Measurements from ENCODE around the gene LMAN1L.

Gene LMAN1L

GRCh38 chr15:74857671-74858368 is 45.2 kb downstream of the LMAN1L start:
- H3F3A ChIP-seq (ENCODE audit: control insufficient read depth, insufficient read depth), result no peaks in the 10 kb centered on the region
- H3K9me3 ChIP-seq (ENCODE audit: control insufficient read depth, insufficient read depth, low read length), result no peaks in the 10 kb centered on the region
- H4K20me1 ChIP-seq (ENCODE audit: control insufficient read depth, insufficient read depth, low read depth, low read length), result 0 out of 2 replicates have a peak, but pooled peaks cover 2% of the 10 kb centered on the region
- peaks cover 38% of the 10 kb centered on the region for H3K4me1 ChIP-seq (ENCODE audit: control insufficient read depth, low read length)
- H3K4me3 ChIP-seq (ENCODE audit: low read length), result no peak overlapping the region
- H3K9me2 ChIP-seq (replicated peaks; ENCODE audit: control insufficient read depth, low read length), result no peaks in the 10 kb centered on the region
- no peak for TF ChIP-seq EZH2phosphoT487 (IDR thresholded peaks at IDR 0.05; ENCODE audit: borderline replicate concordance, low read length)
- TF ChIP-seq, protein P1, sequence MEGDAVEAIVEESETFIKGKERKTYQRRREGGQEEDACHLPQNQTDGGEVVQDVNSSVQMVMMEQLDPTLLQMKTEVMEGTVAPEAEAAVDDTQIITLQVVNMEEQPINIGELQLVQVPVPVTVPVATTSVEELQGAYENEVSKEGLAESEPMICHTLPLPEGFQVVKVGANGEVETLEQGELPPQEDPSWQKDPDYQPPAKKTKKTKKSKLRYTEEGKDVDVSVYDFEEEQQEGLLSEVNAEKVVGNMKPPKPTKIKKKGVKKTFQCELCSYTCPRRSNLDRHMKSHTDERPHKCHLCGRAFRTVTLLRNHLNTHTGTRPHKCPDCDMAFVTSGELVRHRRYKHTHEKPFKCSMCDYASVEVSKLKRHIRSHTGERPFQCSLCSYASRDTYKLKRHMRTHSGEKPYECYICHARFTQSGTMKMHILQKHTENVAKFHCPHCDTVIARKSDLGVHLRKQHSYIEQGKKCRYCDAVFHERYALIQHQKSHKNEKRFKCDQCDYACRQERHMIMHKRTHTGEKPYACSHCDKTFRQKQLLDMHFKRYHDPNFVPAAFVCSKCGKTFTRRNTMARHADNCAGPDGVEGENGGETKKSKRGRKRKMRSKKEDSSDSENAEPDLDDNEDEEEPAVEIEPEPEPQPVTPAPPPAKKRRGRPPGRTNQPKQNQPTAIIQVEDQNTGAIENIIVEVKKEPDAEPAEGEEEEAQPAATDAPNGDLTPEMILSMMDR (IDR thresholded peaks at IDR 0.05; ENCODE audit: low read depth, low read length, poor library complexity, severe bottlenecking), result no peak
- H3K79me2 ChIP-seq (ENCODE audit: control insufficient read depth, low read length), result peaks cover 42% of the 10 kb centered on the region
- no peak overlapping the region for H3K27ac ChIP-seq (ENCODE audit: low read depth, low read length)
- peaks cover 21% of the 10 kb centered on the region for H3K36me3 ChIP-seq (ENCODE audit: control insufficient read depth, low read length)
- H3K27me3 ChIP-seq (ENCODE audit: control insufficient read depth, low read length), result no peaks in the 10 kb centered on the region
- no peak overlapping the region; the same call in 1 of the 2 replicates for H3K4me2 ChIP-seq (ENCODE audit: low read length)

DNA sequence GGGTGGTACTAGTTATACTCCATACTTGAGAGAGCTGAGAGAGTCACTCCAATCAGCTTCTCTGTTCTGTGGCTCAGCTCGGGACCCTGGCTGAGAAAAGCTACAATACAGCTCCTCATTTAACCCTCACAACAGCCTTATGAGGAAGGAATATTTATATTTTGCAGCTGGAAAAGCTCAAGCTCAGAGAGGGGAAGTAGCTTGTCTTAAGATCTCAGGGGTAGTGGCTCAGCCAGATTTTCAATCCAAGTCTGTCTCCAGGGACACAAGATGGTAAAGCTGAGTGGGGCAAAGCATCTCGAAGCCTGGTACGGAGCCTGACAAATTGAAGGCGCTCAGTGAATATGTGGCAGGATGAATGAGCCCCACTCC is 45.7 kb downstream of the LMAN1L start:
- Histone ChIP-seq H3K4me1 (ENCODE audit: control insufficient read depth, low read length) (peaks cover 38% of the 10 kb centered on the region), H3K9me3 (ENCODE audit: control insufficient read depth, insufficient read depth, low read length) (no peaks in the 10 kb centered on the region), H3K4me2 (ENCODE audit: low read length) (no peak overlapping the region; the same call in 1 of the 2 replicates), H3K27me3 (ENCODE audit: control insufficient read depth, low read length) (no peaks in the 10 kb centered on the region), H3K79me2 (ENCODE audit: control insufficient read depth, low read length) (peaks cover 45% of the 10 kb centered on the region), H3K36me3 (ENCODE audit: control insufficient read depth, low read length) (peaks cover 16% of the 10 kb centered on the region), H3K4me3 (ENCODE audit: low read length) (no peak overlapping the region), H3K27ac (ENCODE audit: low read depth, low read length) (no peak overlapping the region), H3K9me2 (replicated peaks; ENCODE audit: control insufficient read depth, low read length) (no peaks in the 10 kb centered on the region), H3F3A (ENCODE audit: control insufficient read depth, insufficient read depth) (no peaks in the 10 kb centered on the region), H4K20me1 (ENCODE audit: control insufficient read depth, insufficient read depth, low read depth, low read length) (0 out of 2 replicates have a peak, but pooled peaks cover 2% of the 10 kb centered on the region)
- no peak for TF ChIP-seq EZH2phosphoT487 (IDR thresholded peaks at IDR 0.05; ENCODE audit: borderline replicate concordance, low read length)
- TF ChIP-seq, protein P1 (IDR thresholded peaks at IDR 0.05; ENCODE audit: low read depth, low read length, poor library complexity, severe bottlenecking), result no peak

GRCh38 chr15:74863239-74864056 is 50.8 kb downstream of the LMAN1L start:
- Histone ChIP-seq H3K36me3 (ENCODE audit: control insufficient read depth, low read length) (peaks cover 18% of the 10 kb centered on the region), H3K4me1 (ENCODE audit: control insufficient read depth, low read length) (peaks cover 35% of the 10 kb centered on the region), H3K79me2 (ENCODE audit: control insufficient read depth, low read length) (peaks cover 66% of the 10 kb centered on the region), H3K27me3 (ENCODE audit: control insufficient read depth, low read length) (no peaks in the 10 kb centered on the region), H3K4me2 (ENCODE audit: low read length) (no peak overlapping the region), H3K4me3 (ENCODE audit: low read length) (no peak overlapping the region), H4K20me1 (ENCODE audit: control insufficient read depth, insufficient read depth, low read depth, low read length) (0 out of 2 replicates have a peak, but pooled peaks cover 9% of the 10 kb centered on the region), H3K9me2 (replicated peaks; ENCODE audit: control insufficient read depth, low read length) (no peaks in the 10 kb centered on the region), H3K27ac (ENCODE audit: low read depth, low read length) (no peak overlapping the region), H3K9me3 (ENCODE audit: control insufficient read depth, insufficient read depth, low read length) (peaks cover 6% of the 10 kb centered on the region; the same call in 1 of the 2 replicates), H3F3A (ENCODE audit: control insufficient read depth, insufficient read depth) (no peaks in the 10 kb centered on the region)
- TF ChIP-seq EZH2phosphoT487 (IDR thresholded peaks at IDR 0.05; ENCODE audit: borderline replicate concordance, low read length), result no peak
- TF ChIP-seq, protein P1 (IDR thresholded peaks at IDR 0.05; ENCODE audit: low read depth, low read length, poor library complexity, severe bottlenecking), result no peak

Data from DOHH2 (cell line).